ENCODE results near the gene PAQR5. TPM values are rescaled to one million over a fixed set of nuclear protein-coding genes. Genes with fewer than 3 reads are reported as not detected.

PAQR5 gene
- total RNA-seq, 1 experiment from 2014 or later = 4.9 TPM

DNA sequence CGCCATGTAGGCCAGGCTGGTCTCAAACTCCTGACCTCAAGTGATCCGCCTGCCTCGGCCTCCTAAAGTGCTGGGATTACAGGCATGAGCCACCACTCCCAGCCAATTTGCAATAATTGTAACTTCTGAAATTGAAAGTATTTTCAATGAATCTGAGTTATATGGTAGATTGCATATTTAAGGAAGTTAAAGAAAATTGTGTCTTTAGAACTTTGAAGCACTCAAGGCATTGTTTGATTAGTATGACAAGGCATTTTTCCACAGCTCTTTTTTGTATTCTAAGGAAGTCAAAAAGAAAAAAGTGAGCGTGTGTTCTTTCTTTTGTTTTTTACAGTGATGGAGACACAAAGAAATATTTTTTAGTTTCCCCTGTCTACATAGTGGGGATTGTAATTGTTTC is 138.2 kb downstream of the PAQR5 start:
- Histone ChIP-seq H3K36me3 (ENCODE audit: low read depth) (peaks cover 31% of the 10 kb centered on the region), H3F3A (ENCODE audit: insufficient read depth, low read depth) (no peaks in the 10 kb centered on the region), H3K79me2 (ENCODE audit: low read depth) (no peaks in the 10 kb centered on the region), H3K4me2 (no peak overlapping the region), H3K9me2 (ENCODE audit: insufficient read depth) (no peaks in the 10 kb centered on the region), H3K9me3 (ENCODE audit: insufficient read depth, low read depth) (no peaks in the 10 kb centered on the region), H3K4me1 (replicated peaks; ENCODE audit: insufficient read depth) (no peaks in the 10 kb centered on the region), H3K4me3 (no peak overlapping the region), H4K20me1 (ENCODE audit: insufficient read depth) (no peaks in the 10 kb centered on the region), H3K27ac (no peak overlapping the region), H2AFZ (no peak overlapping the region), H3K27me3 (ENCODE audit: insufficient read depth, low read depth) (no peaks in the 10 kb centered on the region)
- CTCF ChIA-PET = no interaction called here
- TF ChIP-seq, protein P1, sequence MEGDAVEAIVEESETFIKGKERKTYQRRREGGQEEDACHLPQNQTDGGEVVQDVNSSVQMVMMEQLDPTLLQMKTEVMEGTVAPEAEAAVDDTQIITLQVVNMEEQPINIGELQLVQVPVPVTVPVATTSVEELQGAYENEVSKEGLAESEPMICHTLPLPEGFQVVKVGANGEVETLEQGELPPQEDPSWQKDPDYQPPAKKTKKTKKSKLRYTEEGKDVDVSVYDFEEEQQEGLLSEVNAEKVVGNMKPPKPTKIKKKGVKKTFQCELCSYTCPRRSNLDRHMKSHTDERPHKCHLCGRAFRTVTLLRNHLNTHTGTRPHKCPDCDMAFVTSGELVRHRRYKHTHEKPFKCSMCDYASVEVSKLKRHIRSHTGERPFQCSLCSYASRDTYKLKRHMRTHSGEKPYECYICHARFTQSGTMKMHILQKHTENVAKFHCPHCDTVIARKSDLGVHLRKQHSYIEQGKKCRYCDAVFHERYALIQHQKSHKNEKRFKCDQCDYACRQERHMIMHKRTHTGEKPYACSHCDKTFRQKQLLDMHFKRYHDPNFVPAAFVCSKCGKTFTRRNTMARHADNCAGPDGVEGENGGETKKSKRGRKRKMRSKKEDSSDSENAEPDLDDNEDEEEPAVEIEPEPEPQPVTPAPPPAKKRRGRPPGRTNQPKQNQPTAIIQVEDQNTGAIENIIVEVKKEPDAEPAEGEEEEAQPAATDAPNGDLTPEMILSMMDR (conservative IDR thresholded peaks at IDR 0.05) = no peak
- intact Hi-C loops (cut with micrococcal nuclease; ENCODE audit: unreplicated experiment) = no loop called here
- no peak for DNase-seq
- POLR2A ChIA-PET (ENCODE audit: unreplicated experiment) = no interaction called here
- no TSS peak for BruUV-seq (replicated peaks)

DNA sequence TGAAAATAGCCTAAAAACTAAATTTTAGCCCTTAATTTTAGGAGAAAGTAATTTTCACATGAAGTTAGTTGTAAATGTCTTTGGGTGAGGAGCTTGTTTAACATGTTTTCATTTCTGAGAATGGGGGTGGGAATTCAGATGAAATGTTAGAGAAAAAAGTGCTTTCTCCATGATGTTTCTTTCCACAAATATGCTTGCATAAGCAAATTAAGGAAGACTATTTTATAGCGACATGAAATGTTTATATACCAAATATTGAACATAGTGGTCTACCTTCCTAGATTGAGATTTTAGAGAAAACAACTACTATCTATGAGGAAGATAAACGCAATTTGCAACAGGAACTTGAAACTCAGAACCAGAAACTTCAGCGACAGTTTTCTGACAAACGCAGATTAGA is 140.9 kb downstream of the PAQR5 start:
- H3K4me2 ChIP-seq = no peak overlapping the region
- no peaks in the 10 kb centered on the region for H3F3A ChIP-seq (ENCODE audit: insufficient read depth, low read depth)
- no peak overlapping the region for H3K4me3 ChIP-seq
- CTCF ChIA-PET = no interaction called here
- no peaks in the 10 kb centered on the region for H4K20me1 ChIP-seq (ENCODE audit: insufficient read depth)
- H3K4me1 ChIP-seq (replicated peaks; ENCODE audit: insufficient read depth) = no peaks in the 10 kb centered on the region
- no peak overlapping the region for H2AFZ ChIP-seq
- H3K27me3 ChIP-seq (ENCODE audit: insufficient read depth, low read depth) = no peaks in the 10 kb centered on the region
- BruUV-seq (replicated peaks) = no TSS peak
- H3K9me2 ChIP-seq (ENCODE audit: insufficient read depth) = no peaks in the 10 kb centered on the region
- peaks cover 28% of the 10 kb centered on the region for H3K36me3 ChIP-seq (ENCODE audit: low read depth)
- POLR2A ChIA-PET (ENCODE audit: unreplicated experiment) = interaction anchor here (0.5 kb wide), 1 partner anchor 690 kb away, joined by 3 read pairs; no protein-coding TSS in a partner anchor
- no peak for DNase-seq
- no peak overlapping the region for H3K27ac ChIP-seq
- H3K9me3 ChIP-seq (ENCODE audit: insufficient read depth, low read depth) = no peaks in the 10 kb centered on the region
- no peaks in the 10 kb centered on the region for H3K79me2 ChIP-seq (ENCODE audit: low read depth)
- intact Hi-C loops (cut with micrococcal nuclease; ENCODE audit: unreplicated experiment) = no loop called here
- TF ChIP-seq, protein P1 (conservative IDR thresholded peaks at IDR 0.05) = no peak
- TF ChIP-seq EZH2 (IDR thresholded peaks at IDR 0.05; ENCODE audit: low read depth) = no peak

DNA sequence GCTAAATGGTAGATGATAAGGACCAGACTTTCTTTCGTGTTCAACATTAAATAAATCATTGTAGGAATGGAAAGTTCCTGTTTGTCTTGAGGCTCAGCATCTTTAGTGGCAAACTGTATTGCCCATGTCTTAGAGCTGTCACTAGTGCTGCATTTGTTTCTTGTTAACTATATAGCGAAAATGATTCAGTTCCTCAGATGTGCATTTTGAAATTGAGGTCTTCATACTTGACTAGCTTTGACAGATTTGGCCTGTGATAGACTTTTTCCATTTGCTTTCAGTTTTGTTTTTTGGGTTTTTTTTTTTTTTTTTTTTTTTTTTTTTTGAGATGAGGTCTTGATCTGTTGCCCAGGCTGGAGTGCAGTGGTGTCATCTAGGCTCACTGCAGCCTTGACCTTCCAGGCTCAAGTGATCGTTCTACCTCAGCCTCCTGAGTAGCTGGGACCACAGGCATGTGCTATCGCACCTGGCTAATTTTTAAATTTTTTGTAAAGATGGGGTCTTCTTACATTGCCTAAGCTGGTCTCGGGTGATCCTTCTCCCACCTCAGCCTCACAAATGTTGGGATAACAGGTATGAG is 144.4 kb downstream of the PAQR5 start:
- ChIA-PET CTCF (no interaction called here), POLR2A (ENCODE audit: unreplicated experiment) (no interaction called here)
- Histone ChIP-seq H3K27ac (no peak overlapping the region), H3F3A (ENCODE audit: insufficient read depth, low read depth) (peaks cover 4% of the 10 kb centered on the region; the same call in 1 of the 2 replicates), H3K9me2 (ENCODE audit: insufficient read depth) (no peaks in the 10 kb centered on the region), H3K4me3 (no peak overlapping the region), H3K4me1 (replicated peaks; ENCODE audit: insufficient read depth) (no peaks in the 10 kb centered on the region), H3K4me2 (no peak overlapping the region), H3K27me3 (ENCODE audit: insufficient read depth, low read depth) (no peaks in the 10 kb centered on the region), H3K36me3 (ENCODE audit: low read depth) (peaks cover 28% of the 10 kb centered on the region), H3K9me3 (ENCODE audit: insufficient read depth, low read depth) (no peaks in the 10 kb centered on the region), H4K20me1 (ENCODE audit: insufficient read depth) (no peaks in the 10 kb centered on the region; the same call in 1 of the 2 replicates), H3K79me2 (ENCODE audit: low read depth) (no peaks in the 10 kb centered on the region), H2AFZ (no peak overlapping the region)
- DNase-seq = no peak
- BruUV-seq (replicated peaks) = no TSS peak
- intact Hi-C loops (cut with micrococcal nuclease; ENCODE audit: unreplicated experiment) = no loop called here
- TF ChIP-seq EZH2 (IDR thresholded peaks at IDR 0.05; ENCODE audit: low read depth) = no peak
- TF ChIP-seq, protein P1 (conservative IDR thresholded peaks at IDR 0.05) = no peak
